Measurements from ENCODE around the gene DPH2.

GRCh38 chr1:43979528-43980254, 9.9 kb downstream of the DPH2 start:
- TF ChIP-seq CTCF (IDR thresholded peaks at IDR 0.05) (no peak), POLR2A (IDR thresholded peaks at IDR 0.05) (peak; percentile 13), POLR2AphosphoS5 (IDR thresholded peaks at IDR 0.05) (peak in 1 of 3 donors; percentile 9), EP300 (IDR thresholded peaks at IDR 0.05; ENCODE audit: low read depth) (no peak)

Data from transverse colon (tissue), 4 donors.